Panc1 (cell line): ENCODE data around the gene SMARCD2.

ENCODE experiments used
- POLR2AphosphoS5 ChIP-seq: IDR thresholded peaks from 2 replicates; pipeline ENCODE4 v1.6.1; 2012; ENCODE audit warnings: mild to moderate bottlenecking, low read depth, low read length, moderate library complexity
- SIN3A ChIP-seq: IDR thresholded peaks from 2 replicates; pipeline ENCODE4 v1.6.1; 2012; ENCODE audit warnings: low read depth, mild to moderate bottlenecking, low read length, moderate library complexity, borderline replicate concordance; ENCODE audit not compliant: insufficient read depth
- TCF7L2 ChIP-seq: IDR thresholded peaks from 2 replicates; pipeline ENCODE4 v1.6.1; 2011; ENCODE audit warnings: mild to moderate bottlenecking, low read depth, low read length, inconsistent platforms
- TF ChIP-seq, protein P1 (sequence below), 2 experiments: IDR thresholded peaks; 2 replicates each; pipeline ENCODE4 v1.6.1; 2011 to 2012; ENCODE audit warnings: low read depth in 2 of 2, control low read depth in 1 of 2, low read length in 1 of 2, mild to moderate bottlenecking in 1 of 2, moderate library complexity in 1 of 2; ENCODE audit not compliant: insufficient read depth in 1 of 2
- TF ChIP-seq, protein P2 (sequence below): fragments of 450-650 bp; IDR thresholded peaks from 2 replicates; pipeline ENCODE4 v1.5.1; 2017; ENCODE audit warnings: mild to moderate bottlenecking

DNA sequence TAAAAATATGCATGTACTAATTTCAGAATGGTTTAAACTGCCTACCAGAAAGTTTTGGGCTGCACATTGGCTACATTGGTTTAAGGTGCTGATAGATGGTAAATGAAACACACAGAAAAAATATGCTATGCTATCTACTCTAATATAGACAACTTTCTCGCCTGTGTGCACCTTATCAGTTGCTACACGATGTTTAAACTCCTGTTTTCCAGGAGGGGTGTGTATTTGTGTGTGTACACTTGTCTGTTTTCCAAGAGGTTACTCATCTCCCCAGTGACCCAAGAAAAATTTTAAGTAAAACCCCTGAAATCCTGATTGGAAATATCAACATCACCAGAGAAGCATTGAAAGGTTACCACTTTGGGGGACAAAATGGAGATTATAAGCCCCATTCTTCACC is 36.9 kb downstream of the SMARCD2 start:
- TF ChIP-seq, protein P1, sequence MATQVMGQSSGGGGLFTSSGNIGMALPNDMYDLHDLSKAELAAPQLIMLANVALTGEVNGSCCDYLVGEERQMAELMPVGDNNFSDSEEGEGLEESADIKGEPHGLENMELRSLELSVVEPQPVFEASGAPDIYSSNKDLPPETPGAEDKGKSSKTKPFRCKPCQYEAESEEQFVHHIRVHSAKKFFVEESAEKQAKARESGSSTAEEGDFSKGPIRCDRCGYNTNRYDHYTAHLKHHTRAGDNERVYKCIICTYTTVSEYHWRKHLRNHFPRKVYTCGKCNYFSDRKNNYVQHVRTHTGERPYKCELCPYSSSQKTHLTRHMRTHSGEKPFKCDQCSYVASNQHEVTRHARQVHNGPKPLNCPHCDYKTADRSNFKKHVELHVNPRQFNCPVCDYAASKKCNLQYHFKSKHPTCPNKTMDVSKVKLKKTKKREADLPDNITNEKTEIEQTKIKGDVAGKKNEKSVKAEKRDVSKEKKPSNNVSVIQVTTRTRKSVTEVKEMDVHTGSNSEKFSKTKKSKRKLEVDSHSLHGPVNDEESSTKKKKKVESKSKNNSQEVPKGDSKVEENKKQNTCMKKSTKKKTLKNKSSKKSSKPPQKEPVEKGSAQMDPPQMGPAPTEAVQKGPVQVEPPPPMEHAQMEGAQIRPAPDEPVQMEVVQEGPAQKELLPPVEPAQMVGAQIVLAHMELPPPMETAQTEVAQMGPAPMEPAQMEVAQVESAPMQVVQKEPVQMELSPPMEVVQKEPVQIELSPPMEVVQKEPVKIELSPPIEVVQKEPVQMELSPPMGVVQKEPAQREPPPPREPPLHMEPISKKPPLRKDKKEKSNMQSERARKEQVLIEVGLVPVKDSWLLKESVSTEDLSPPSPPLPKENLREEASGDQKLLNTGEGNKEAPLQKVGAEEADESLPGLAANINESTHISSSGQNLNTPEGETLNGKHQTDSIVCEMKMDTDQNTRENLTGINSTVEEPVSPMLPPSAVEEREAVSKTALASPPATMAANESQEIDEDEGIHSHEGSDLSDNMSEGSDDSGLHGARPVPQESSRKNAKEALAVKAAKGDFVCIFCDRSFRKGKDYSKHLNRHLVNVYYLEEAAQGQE (IDR thresholded peaks at IDR 0.05; ENCODE audit: insufficient read depth in 1 of 2, low read depth in 2 of 2, low read length in 1 of 2) = no peak
- no peak for TF ChIP-seq POLR2AphosphoS5
- TF ChIP-seq, protein P2, sequence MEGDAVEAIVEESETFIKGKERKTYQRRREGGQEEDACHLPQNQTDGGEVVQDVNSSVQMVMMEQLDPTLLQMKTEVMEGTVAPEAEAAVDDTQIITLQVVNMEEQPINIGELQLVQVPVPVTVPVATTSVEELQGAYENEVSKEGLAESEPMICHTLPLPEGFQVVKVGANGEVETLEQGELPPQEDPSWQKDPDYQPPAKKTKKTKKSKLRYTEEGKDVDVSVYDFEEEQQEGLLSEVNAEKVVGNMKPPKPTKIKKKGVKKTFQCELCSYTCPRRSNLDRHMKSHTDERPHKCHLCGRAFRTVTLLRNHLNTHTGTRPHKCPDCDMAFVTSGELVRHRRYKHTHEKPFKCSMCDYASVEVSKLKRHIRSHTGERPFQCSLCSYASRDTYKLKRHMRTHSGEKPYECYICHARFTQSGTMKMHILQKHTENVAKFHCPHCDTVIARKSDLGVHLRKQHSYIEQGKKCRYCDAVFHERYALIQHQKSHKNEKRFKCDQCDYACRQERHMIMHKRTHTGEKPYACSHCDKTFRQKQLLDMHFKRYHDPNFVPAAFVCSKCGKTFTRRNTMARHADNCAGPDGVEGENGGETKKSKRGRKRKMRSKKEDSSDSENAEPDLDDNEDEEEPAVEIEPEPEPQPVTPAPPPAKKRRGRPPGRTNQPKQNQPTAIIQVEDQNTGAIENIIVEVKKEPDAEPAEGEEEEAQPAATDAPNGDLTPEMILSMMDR = no peak
- no peak for TF ChIP-seq SIN3A
- TF ChIP-seq TCF7L2 = no peak
